DOHH2 (cell line): ENCODE data around the gene DOCK4.

ENCODE experiments used
- H3F3A ChIP-seq: fragments of 200-600 bp; sonication (generic), shearing (Covaris generic); 2 replicates; pipeline ENCODE4 v1.6.0; 2016; ENCODE audit warnings: antibody characterized with exemption, mild to moderate bottlenecking; ENCODE audit not compliant: control insufficient read depth, insufficient read depth
- H3K27ac ChIP-seq: fragments of 200-600 bp; sonication (generic); 2 replicates; pipeline ENCODE4 v1.5.1; 2014; ENCODE audit warnings: low read depth, mild to moderate bottlenecking, low read length, moderate library complexity
- H3K27me3 ChIP-seq: fragments of 200-600 bp; sonication (generic); 2 replicates; pipeline ENCODE4 v1.6.1; 2014; ENCODE audit warnings: mild to moderate bottlenecking, low read length, mixed read lengths; ENCODE audit not compliant: control insufficient read depth
- H3K36me3 ChIP-seq: fragments of 200-600 bp; sonication (generic); 2 replicates; pipeline ENCODE4 v1.6.1; 2014; ENCODE audit warnings: mild to moderate bottlenecking, low read length, moderate library complexity, mixed read lengths; ENCODE audit not compliant: control insufficient read depth
- H3K4me1 ChIP-seq: fragments of 200-600 bp; sonication (generic); 2 replicates; pipeline ENCODE4 v1.6.1; 2014; ENCODE audit warnings: mild to moderate bottlenecking, low read length, mixed read lengths; ENCODE audit not compliant: control insufficient read depth
- H3K4me2 ChIP-seq: fragments of 200-600 bp; sonication (generic); 2 replicates; pipeline ENCODE4 v1.6.0; 2014; ENCODE audit warnings: mild to moderate bottlenecking, low read length, moderate library complexity
- H3K4me3 ChIP-seq: fragments of 200-600 bp; sonication (generic); 2 replicates; pipeline ENCODE4 v1.5.1; 2014; ENCODE audit warnings: mild to moderate bottlenecking, low read length, mixed read lengths
- H3K79me2 ChIP-seq: fragments of 200-600 bp; sonication (generic); 2 replicates; pipeline ENCODE4 v1.6.1; 2014; ENCODE audit warnings: mild to moderate bottlenecking, low read length, mixed read lengths; ENCODE audit not compliant: control insufficient read depth
- H3K9me2 ChIP-seq: fragments of 200-600 bp; sonication (generic); replicated peaks from 2 replicates; pipeline ENCODE4 v1.6.1; 2014; ENCODE audit warnings: mild to moderate bottlenecking, low read length, mixed read lengths; ENCODE audit not compliant: control insufficient read depth
- H3K9me3 ChIP-seq: fragments of 200-600 bp; sonication (generic); 2 replicates; pipeline ENCODE4 v1.6.1; 2014; ENCODE audit warnings: antibody characterized with exemption, low read length, mixed read lengths; ENCODE audit not compliant: control insufficient read depth, insufficient read depth
- H4K20me1 ChIP-seq: fragments of 200-600 bp; sonication (generic); 2 replicates; pipeline ENCODE4 v1.6.0; 2014; ENCODE audit warnings: low read depth, mild to moderate bottlenecking, antibody characterized with exemption, low read length, moderate library complexity; ENCODE audit not compliant: control insufficient read depth, insufficient read depth
- EZH2phosphoT487 ChIP-seq: fragments of 200-600 bp; sonication (generic); IDR thresholded peaks from 2 replicates; pipeline ENCODE4 v1.6.1; 2017; ENCODE audit warnings: borderline replicate concordance, mild to moderate bottlenecking, antibody characterized with exemption, low read length, moderate library complexity, mixed read lengths
- TF ChIP-seq, protein P1 (sequence below): fragments of 200-600 bp; sonication (generic); IDR thresholded peaks from one replicate; pipeline ENCODE4 v1.5.1; 2014; ENCODE audit warnings: antibody characterized with exemption, mild to moderate bottlenecking, low read depth, low read length; ENCODE audit not compliant: poor library complexity, severe bottlenecking

The DOCK4 gene

DNA sequence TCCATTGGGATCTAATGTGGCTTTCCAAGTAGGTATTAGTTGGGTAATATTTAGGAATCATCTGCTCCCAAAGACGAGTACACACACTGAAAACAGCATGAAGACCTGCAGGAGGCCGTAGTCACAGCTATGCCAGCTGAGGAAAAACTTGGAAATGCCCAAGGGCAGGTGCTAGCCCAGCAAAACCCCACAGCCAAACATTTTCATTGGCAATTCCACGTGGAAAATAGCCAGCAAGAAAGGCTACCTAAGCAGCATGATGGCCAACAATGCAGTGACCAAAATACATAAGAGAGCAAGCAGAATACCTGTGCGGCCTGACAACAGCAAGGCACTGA, 32.7 kb downstream of the DOCK4 start:
- no peak for TF ChIP-seq EZH2phosphoT487
- TF ChIP-seq, protein P1, sequence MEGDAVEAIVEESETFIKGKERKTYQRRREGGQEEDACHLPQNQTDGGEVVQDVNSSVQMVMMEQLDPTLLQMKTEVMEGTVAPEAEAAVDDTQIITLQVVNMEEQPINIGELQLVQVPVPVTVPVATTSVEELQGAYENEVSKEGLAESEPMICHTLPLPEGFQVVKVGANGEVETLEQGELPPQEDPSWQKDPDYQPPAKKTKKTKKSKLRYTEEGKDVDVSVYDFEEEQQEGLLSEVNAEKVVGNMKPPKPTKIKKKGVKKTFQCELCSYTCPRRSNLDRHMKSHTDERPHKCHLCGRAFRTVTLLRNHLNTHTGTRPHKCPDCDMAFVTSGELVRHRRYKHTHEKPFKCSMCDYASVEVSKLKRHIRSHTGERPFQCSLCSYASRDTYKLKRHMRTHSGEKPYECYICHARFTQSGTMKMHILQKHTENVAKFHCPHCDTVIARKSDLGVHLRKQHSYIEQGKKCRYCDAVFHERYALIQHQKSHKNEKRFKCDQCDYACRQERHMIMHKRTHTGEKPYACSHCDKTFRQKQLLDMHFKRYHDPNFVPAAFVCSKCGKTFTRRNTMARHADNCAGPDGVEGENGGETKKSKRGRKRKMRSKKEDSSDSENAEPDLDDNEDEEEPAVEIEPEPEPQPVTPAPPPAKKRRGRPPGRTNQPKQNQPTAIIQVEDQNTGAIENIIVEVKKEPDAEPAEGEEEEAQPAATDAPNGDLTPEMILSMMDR, result no peak
- Histone ChIP-seq H3K27ac (no peak overlapping the region), H3K4me1 (no peaks in the 10 kb centered on the region), H3K9me3 (no peaks in the 10 kb centered on the region), H3K9me2 (no peaks in the 10 kb centered on the region), H3K4me3 (no peak overlapping the region), H3K4me2 (no peak overlapping the region), H3K27me3 (peaks cover 23% of the 10 kb centered on the region), H4K20me1 (no peaks in the 10 kb centered on the region), H3K36me3 (no peaks in the 10 kb centered on the region), H3F3A (no peaks in the 10 kb centered on the region), H3K79me2 (no peaks in the 10 kb centered on the region)

DNA sequence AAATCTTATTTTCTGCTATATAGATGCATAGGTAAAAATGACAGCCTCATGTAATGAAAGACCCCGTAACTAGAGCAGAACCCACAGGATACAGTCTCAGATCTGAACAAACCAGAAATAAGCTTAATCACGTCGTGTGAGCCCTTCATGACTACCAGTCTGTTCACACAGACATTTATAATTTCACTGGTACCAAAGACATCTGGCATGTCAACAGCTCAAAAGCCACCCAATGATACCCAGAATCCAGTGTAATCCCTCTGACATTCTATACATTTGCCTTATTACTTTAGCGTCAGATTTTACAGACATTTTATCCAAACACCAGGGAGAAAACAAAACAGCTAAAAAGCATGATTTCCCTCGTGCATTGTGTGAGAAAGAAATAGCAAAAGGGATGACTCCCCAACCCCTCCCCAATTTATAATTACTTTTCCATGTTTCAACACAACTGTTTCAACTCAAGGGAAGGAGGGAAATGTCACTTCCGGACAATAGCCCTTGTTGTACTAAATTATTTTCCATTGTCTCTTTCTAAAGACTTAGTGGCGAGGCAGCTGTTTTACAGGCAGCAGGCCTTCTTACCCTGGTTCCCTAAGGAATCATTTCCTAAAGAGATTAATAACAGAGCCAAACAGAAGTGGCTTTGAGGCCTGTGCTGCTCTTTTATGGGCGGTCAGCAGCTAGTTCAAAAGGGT, 33.2 kb downstream of the DOCK4 start:
- Histone ChIP-seq H3F3A (no peaks in the 10 kb centered on the region), H3K36me3 (no peaks in the 10 kb centered on the region), H3K79me2 (no peaks in the 10 kb centered on the region), H3K27ac (no peak overlapping the region), H3K4me2 (no peak overlapping the region), H4K20me1 (no peaks in the 10 kb centered on the region), H3K9me2 (no peaks in the 10 kb centered on the region), H3K27me3 (peaks cover 22% of the 10 kb centered on the region), H3K4me1 (no peaks in the 10 kb centered on the region), H3K9me3 (no peaks in the 10 kb centered on the region), H3K4me3 (no peak overlapping the region)
- TF ChIP-seq, protein P1, result no peak
- TF ChIP-seq EZH2phosphoT487, result no peak

DNA sequence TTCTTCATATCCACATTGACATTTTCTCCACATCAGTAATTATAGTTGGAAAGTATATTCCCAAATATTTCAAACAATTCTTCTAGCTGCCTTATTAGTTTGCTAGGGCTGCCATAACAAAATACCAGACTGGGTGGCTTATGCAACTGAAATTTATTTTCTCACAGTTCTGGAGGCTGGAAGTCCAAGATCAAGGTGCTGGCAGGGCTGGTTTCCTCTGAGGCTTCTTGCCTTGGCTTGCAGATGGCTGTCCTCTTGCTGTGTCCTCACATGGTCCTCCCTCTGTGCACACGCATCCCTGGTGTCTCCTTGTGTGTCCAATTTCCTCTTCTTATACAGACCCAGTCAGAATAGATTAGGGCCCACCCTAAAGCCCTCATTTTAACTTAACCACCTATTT, 34.5 kb downstream of the DOCK4 start:
- Histone ChIP-seq H3K79me2 (no peaks in the 10 kb centered on the region), H3F3A (no peaks in the 10 kb centered on the region), H3K36me3 (no peaks in the 10 kb centered on the region), H3K27ac (no peak overlapping the region), H3K27me3 (peaks cover 14% of the 10 kb centered on the region), H3K4me3 (no peak overlapping the region), H3K9me2 (no peaks in the 10 kb centered on the region), H4K20me1 (no peaks in the 10 kb centered on the region), H3K9me3 (no peaks in the 10 kb centered on the region), H3K4me1 (no peaks in the 10 kb centered on the region), H3K4me2 (no peak overlapping the region)
- TF ChIP-seq, protein P1, result no peak
- TF ChIP-seq EZH2phosphoT487, result no peak
